ENCODE data around the gene AGL. TPM values are rescaled to one million over a fixed set of nuclear protein-coding genes. Genes with fewer than 3 reads are reported as not detected.
"Not testable (repeated sequence)": the region's sequence is repeated elsewhere in the genome, so short reads cannot be mapped to it uniquely, and the experiment has no call there.

Gene AGL
- total RNA-seq, 2 experiments from 2014 or later, result 12.1 to 15.1 TPM

DNA sequence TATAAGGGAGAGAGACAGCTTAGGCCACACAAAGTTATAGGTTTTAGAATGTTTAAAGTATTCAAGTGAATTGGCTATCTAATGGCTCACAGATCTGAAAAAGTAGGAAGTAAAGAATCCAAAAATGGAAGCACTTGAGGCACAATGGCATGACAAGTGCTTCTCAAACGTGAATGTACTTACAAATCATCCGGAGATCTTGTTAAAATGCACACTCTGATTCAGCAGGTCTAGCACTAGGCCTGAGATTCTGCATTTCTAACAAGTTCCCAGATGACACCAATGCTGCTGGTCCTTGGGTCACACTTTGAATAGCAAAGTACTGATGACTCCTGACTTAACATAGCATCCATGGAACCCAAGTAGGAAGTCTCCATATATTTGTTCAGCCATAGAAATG is 20.9 kb upstream of the AGL start:
- Mint-ChIP-seq H3K27ac (no peak overlapping the region), H3K27me3 (peaks cover 3% of the 10 kb centered on the region), H3K36me3 (no peaks in the 10 kb centered on the region), H3K9me3 (ENCODE audit: low read depth) (no peaks in the 10 kb centered on the region), H3K4me1 (no peaks in the 10 kb centered on the region), H3K4me3 (no peak overlapping the region)
- DNase-seq (no peak), ATAC-seq (no peak)
- CTCF ChIA-PET, result no interaction called here

GRCh38 chr1:99833911-99834310 is 16.2 kb upstream of the AGL start:
- H3K4me1 Mint-ChIP-seq; DNase-seq; H3K27ac Mint-ChIP-seq; H3K27me3 Mint-ChIP-seq; H3K4me3 Mint-ChIP-seq; ATAC-seq; H3K36me3 Mint-ChIP-seq; H3K9me3 Mint-ChIP-seq (ENCODE audit: low read depth): not testable (repeated sequence)
- CTCF ChIA-PET, result interaction anchor here (0.7 to 1.4 kb wide), 2 partner anchors 27 to 208 kb away, joined by 3 read pairs; no protein-coding TSS in a partner anchor

GRCh38 chr1:99836171-99837103 is 13.7 kb upstream of the AGL start:
- H3K27ac Mint-ChIP-seq; CTCF ChIA-PET; H3K4me3 Mint-ChIP-seq; H3K4me1 Mint-ChIP-seq; H3K36me3 Mint-ChIP-seq; H3K27me3 Mint-ChIP-seq; ATAC-seq; DNase-seq; H3K9me3 Mint-ChIP-seq (ENCODE audit: low read depth): not testable (repeated sequence)

GRCh38 chr1:99840353-99840752 is 9.8 kb upstream of the AGL start:
- CTCF ChIA-PET; H3K27ac Mint-ChIP-seq; H3K9me3 Mint-ChIP-seq (ENCODE audit: low read depth); H3K4me1 Mint-ChIP-seq; DNase-seq; ATAC-seq; H3K27me3 Mint-ChIP-seq; H3K36me3 Mint-ChIP-seq; H3K4me3 Mint-ChIP-seq: not testable (repeated sequence)

- no peak for DNase-seq
- H3K27me3 Mint-ChIP-seq, result no peaks in the 10 kb centered on the region
Measured at GRCh38 chr1:99843760-99844159, 6.4 kb upstream of the AGL start.

DNA sequence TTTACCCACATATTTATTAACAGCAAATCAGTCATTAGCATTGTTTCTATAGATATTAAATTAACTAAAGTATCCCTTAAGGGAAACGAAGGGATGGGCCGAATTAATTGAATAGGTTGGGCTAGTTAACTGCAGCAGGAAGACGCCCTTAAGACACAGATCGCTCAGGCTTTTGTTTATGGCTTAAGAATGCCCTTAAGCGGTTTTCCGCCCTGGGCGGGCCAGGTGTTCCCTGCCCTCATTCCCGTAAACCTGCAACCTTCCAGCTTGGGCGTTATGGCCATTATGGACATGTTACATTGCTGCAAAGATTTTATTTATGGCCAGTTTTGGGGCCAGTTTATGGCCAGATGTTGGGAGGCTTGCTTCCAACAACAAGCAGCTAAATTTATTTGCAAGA is 5.0 kb upstream of the AGL start:
- H3K27me3 Mint-ChIP-seq; H3K36me3 Mint-ChIP-seq; ATAC-seq; H3K9me3 Mint-ChIP-seq (ENCODE audit: low read depth); H3K27ac Mint-ChIP-seq; H3K4me3 Mint-ChIP-seq; DNase-seq; CTCF ChIA-PET: not testable (repeated sequence)
- peaks cover 10% of the 10 kb centered on the region for H3K4me1 Mint-ChIP-seq

More at GRCh38 chr1:99843760-99844159, 6.4 kb upstream of the AGL start:
- Mint-ChIP-seq H3K27ac (no peak overlapping the region), H3K4me1 (peaks cover 4% of the 10 kb centered on the region), H3K4me3 (no peak overlapping the region), H3K36me3 (peaks cover 5% of the 10 kb centered on the region), H3K9me3 (ENCODE audit: low read depth) (peaks cover 6% of the 10 kb centered on the region)
- ATAC-seq, result no peak
- CTCF ChIA-PET, result interaction anchor here (1.7 kb wide), 1 partner anchor 34 kb away, joined by 4 read pairs; no protein-coding TSS in a partner anchor

GRCh38 chr1:99849413-99849743 is 783 bp upstream of the AGL start:
- peak overlapping the region; percentile 93 for H3K4me3 Mint-ChIP-seq
- CTCF ChIA-PET, result interaction anchor here (0.7 kb wide), 1 partner anchor 286 kb away, joined by 4 read pairs; no protein-coding TSS in a partner anchor
- peaks cover 30% of the 10 kb centered on the region for H3K4me1 Mint-ChIP-seq
- peaks cover 17% of the 10 kb centered on the region for H3K36me3 Mint-ChIP-seq
- H3K27me3 Mint-ChIP-seq, result no peaks in the 10 kb centered on the region
- DNase-seq (no peak), ATAC-seq (no peak)
- H3K27ac Mint-ChIP-seq, result peak overlapping the region; percentile 89
- H3K9me3 Mint-ChIP-seq (ENCODE audit: low read depth), result no peaks in the 10 kb centered on the region

- no peak for ATAC-seq
- Mint-ChIP-seq H3K36me3 (peaks cover 22% of the 10 kb centered on the region), H3K27ac (peak overlapping the region; percentile 90), H3K4me1 (peaks cover 30% of the 10 kb centered on the region), H3K9me3 (ENCODE audit: low read depth) (no peaks in the 10 kb centered on the region), H3K27me3 (no peaks in the 10 kb centered on the region), H3K4me3 (peak overlapping the region; percentile 93)
- CTCF ChIA-PET, result interaction anchor here (0.9 kb wide), 1 partner anchor 178 kb away, joined by 3 read pairs; no protein-coding TSS in a partner anchor
- DNase-seq, result no peak
Measured at GRCh38 chr1:99850459-99851291, 514 bp downstream of the AGL start.

GRCh38 chr1:99851850-99852454 is 1.8 kb downstream of the AGL start:
- Mint-ChIP-seq H3K36me3 (peaks cover 27% of the 10 kb centered on the region), H3K9me3 (ENCODE audit: low read depth) (no peaks in the 10 kb centered on the region), H3K27me3 (no peaks in the 10 kb centered on the region), H3K4me1 (peaks cover 30% of the 10 kb centered on the region), H3K27ac (no peak overlapping the region), H3K4me3 (no peak overlapping the region)
- CTCF ChIA-PET, result no interaction called here
- DNase-seq (no peak), ATAC-seq (no peak)

- Mint-ChIP-seq H3K4me1 (peaks cover 30% of the 10 kb centered on the region), H3K9me3 (ENCODE audit: low read depth) (no peaks in the 10 kb centered on the region), H3K27me3 (no peaks in the 10 kb centered on the region), H3K27ac (no peak overlapping the region), H3K36me3 (peaks cover 27% of the 10 kb centered on the region), H3K4me3 (no peak overlapping the region)
- DNase-seq, result no peak
- CTCF ChIA-PET, result no interaction called here
- no peak for ATAC-seq
Measured at GRCh38 chr1:99852648-99853047, 2.5 kb downstream of the AGL start.

DNA sequence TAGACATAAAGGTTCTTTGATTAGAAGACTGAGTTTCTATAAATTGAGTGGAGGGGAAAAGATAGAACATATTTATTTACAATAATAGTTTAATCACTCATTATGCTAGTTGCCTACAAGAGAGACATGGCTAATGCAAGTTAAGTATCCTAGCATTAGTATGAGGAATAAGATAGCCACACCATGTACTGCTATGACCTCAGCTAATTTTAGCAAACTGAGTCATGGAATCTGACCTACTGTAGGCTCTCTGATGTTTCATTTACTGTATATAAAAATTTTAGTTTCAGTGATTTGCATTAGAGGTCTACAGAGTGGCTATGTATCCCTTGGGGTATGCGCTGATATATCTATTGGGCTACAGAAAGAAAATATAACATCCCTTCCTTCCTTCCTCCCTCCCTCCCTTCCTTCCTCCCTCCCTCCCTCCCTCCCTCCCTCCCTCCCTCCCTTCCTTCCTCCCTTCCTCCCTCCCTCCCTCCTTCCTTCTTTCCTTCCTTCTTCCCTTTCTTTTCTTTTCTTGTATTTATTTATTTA is 5.8 kb downstream of the AGL start:
- CTCF ChIA-PET, result no interaction called here
- H3K9me3 Mint-ChIP-seq (ENCODE audit: low read depth), result no peaks in the 10 kb centered on the region
- no peak for ATAC-seq

DNA sequence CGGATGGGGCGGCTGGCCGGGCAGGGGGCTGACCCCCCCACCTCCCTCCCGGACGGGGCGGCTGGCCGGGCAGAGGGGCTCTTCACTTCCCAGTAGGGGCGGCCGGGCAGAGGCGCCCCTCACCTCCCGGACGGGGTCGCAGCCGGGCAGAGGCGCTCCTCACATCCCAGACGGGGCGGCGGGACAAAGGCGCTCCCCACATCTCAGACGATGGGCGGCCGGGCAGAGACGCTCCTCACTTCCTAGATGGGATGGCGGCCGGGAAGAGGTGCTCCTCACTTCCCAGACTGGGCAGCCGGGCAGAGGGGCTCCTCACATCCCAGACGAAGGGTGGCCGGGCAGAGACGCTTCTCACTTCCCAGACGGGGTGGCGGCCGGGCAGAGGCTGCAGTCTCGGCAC is 6.9 kb downstream of the AGL start:
- H3K9me3 Mint-ChIP-seq (ENCODE audit: low read depth); H3K4me3 Mint-ChIP-seq; H3K27me3 Mint-ChIP-seq; H3K4me1 Mint-ChIP-seq; DNase-seq; CTCF ChIA-PET; ATAC-seq; H3K27ac Mint-ChIP-seq: not testable (repeated sequence)
- H3K36me3 Mint-ChIP-seq, result peaks cover 34% of the 10 kb centered on the region

More for the DNA sequence above, 5.8 kb downstream of the AGL start:
- no peak for DNase-seq
- peaks cover 32% of the 10 kb centered on the region for H3K36me3 Mint-ChIP-seq
- no peak overlapping the region for H3K27ac Mint-ChIP-seq
- H3K27me3 Mint-ChIP-seq, result no peaks in the 10 kb centered on the region
- peaks cover 13% of the 10 kb centered on the region for H3K4me1 Mint-ChIP-seq
- no peak overlapping the region for H3K4me3 Mint-ChIP-seq

DNA sequence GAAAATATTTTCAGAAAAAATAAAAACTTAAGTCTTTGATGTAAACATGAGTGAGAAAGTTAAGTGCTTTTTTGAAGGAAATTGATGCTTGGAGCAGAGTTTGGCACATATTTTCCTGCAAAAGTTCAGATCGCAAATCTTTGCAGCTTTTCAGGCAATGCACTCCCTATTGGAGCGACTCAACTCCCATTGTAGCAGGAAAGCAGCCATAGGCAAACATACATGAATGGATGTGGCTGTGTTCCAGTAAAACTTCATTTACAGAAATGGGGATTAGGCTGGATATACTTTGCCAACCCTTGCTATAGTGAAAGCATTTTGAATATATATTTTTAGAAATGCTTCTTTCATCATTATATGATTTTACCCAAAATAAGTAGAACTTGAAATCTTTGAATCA is 8.1 kb downstream of the AGL start:
- CTCF ChIA-PET, result no interaction called here
- peaks cover 2% of the 10 kb centered on the region for H3K9me3 Mint-ChIP-seq (ENCODE audit: low read depth)

More for the DNA sequence above, 8.1 kb downstream of the AGL start:
- Mint-ChIP-seq H3K27me3 (no peaks in the 10 kb centered on the region), H3K4me1 (peaks cover under 1% of the 10 kb centered on the region), H3K36me3 (peaks cover 34% of the 10 kb centered on the region), H3K4me3 (no peak overlapping the region), H3K27ac (no peak overlapping the region)
- no peak for DNase-seq
- no peak for ATAC-seq
